Endothelial cell of umbilical vein (primary cell): ENCODE data around the gene SLC47A2.

Source experiments
- CTCF ChIP-seq, 2 donors: IDR thresholded peaks; 1 replicate in 1 of 2; 2 replicates in 1 of 2; pipeline ENCODE4 v1.5.1; 2011; ENCODE audit warnings: low read length in 2 of 2, mild to moderate bottlenecking in 2 of 2, moderate library complexity in 2 of 2, control low read depth in 1 of 2, inconsistent platforms in 1 of 2, low read depth in 1 of 2; ENCODE audit not compliant: insufficient read depth in 1 of 2; ENCODE audit errors: extremely low read depth in 1 of 2
- JUN ChIP-seq: IDR thresholded peaks from 2 replicates; pipeline ENCODE4 v1.6.1; 2011; ENCODE audit warnings: borderline replicate concordance, low read depth; ENCODE audit not compliant: insufficient read length, insufficient read depth
- POLR2A ChIP-seq: IDR thresholded peaks from 2 replicates; pipeline ENCODE4 v1.6.1; 2012; ENCODE audit warnings: low read depth, mild to moderate bottlenecking, control low read depth, low read length
- POLR2AphosphoS5 ChIP-seq: IDR thresholded peaks from 2 replicates; pipeline ENCODE4 v1.6.1; 2012; ENCODE audit warnings: low read depth, mild to moderate bottlenecking, control low read depth, low read length, moderate library complexity; ENCODE audit not compliant: insufficient read depth

- TF ChIP-seq CTCF (IDR thresholded peaks at IDR 0.05; ENCODE audit: extremely low read depth in 1 of 2, insufficient read depth in 1 of 2, low read depth in 1 of 2, low read length in 2 of 2), result peak; percentile 36 to 51
- no peak for TF ChIP-seq POLR2A
- no peak for TF ChIP-seq POLR2AphosphoS5
- TF ChIP-seq JUN, result no peak
These were observed 70.6 kb downstream of the SLC47A2 start for GRCh38 chr17:19645734-19646201.
